WI38 (cell line): ENCODE measurements around the gene NLGN1.

ENCODE experiments used
- H3K4me3 ChIP-seq: 2 replicates; pipeline ENCODE4 v1.5.1; 2011; ENCODE audit warnings: low read depth, mild to moderate bottlenecking, control low read depth, low read length
- CTCF ChIP-seq: IDR thresholded peaks from 2 replicates; pipeline ENCODE4 v1.5.1; 2012; ENCODE audit warnings: low read depth, mild to moderate bottlenecking, control low read depth, low read length

The NLGN1 gene

GRCh38 chr3:173823911-173824460, 426.4 kb downstream of the NLGN1 start:
- no peak overlapping the region for H3K4me3 ChIP-seq
- TF ChIP-seq CTCF, result no peak

GRCh38 chr3:173825730-173826129, 428.2 kb downstream of the NLGN1 start:
- TF ChIP-seq CTCF, result no peak
- H3K4me3 ChIP-seq, result no peak overlapping the region

- H3K4me3 ChIP-seq, result no peak overlapping the region
Measured at GRCh38 chr3:173826416-173826815, 428.9 kb downstream of the NLGN1 start.

GRCh38 chr3:173826901-173827609, 429.5 kb downstream of the NLGN1 start:
- no peak for TF ChIP-seq CTCF
- H3K4me3 ChIP-seq, result no peak overlapping the region

More at GRCh38 chr3:173826416-173826815, 428.9 kb downstream of the NLGN1 start:
- TF ChIP-seq CTCF, result no peak

- no peak overlapping the region for H3K4me3 ChIP-seq
- no peak for TF ChIP-seq CTCF
Measured at GRCh38 chr3:173838644-173839043, 441.1 kb downstream of the NLGN1 start.

- no peak overlapping the region for H3K4me3 ChIP-seq
- TF ChIP-seq CTCF, result no peak
Measured at GRCh38 chr3:173839859-173840258, 442.3 kb downstream of the NLGN1 start.

- H3K4me3 ChIP-seq, result no peak overlapping the region
- no peak for TF ChIP-seq CTCF
Measured at GRCh38 chr3:173841334-173841733, 443.8 kb downstream of the NLGN1 start.
